CD4-positive, alpha-beta T cell (primary cell): ENCODE results near the gene CHD9NB. TPM values are rescaled to one million over a fixed set of nuclear protein-coding genes. Genes with fewer than 3 reads are reported as not detected.

Source experiments
- ATAC-seq: fragments of 200-7000 bp; cut with Tn5 transposase; one replicate; pipeline ENCODE4 v1.10.0; 2022; ENCODE audit warnings: mild to moderate bottlenecking; ENCODE audit not compliant: poor library complexity
- CTCF ChIA-PET: fragments of 350-600 bp; sonication (Branson Sonifier 250); formaldehyde crosslinking; loops from one replicate; lab custom pipeline; 2021; ENCODE audit warnings: antibody characterized with exemption, inconsistent platforms; lab: Charles Lee
- POLR2A ChIA-PET: fragments of 350-600 bp; sonication (Branson Sonifier 250); formaldehyde crosslinking; loops from one replicate; lab custom pipeline; 2021; ENCODE audit warnings: antibody characterized with exemption, inconsistent platforms; lab: Charles Lee
- DNase-seq, 14 experiments: peaks; one replicate each; pipeline ENCODE4 v3.0.0-alpha.2; 2013 to 2020; ENCODE audit warnings: mixed read lengths in 2 of 14
- H3K27ac ChIP-seq, 2 donors: one replicate each; pipeline versions ENCODE4 v1.5.1 to v1.7.0; 2013; ENCODE audit warnings: low read length in 2 of 2, low read depth in 1 of 2, mild to moderate bottlenecking in 1 of 2
- H3K27me3 ChIP-seq, 2 experiments: 1 replicate in 1 of 2; 2 replicates in 1 of 2; pipeline versions ENCODE4 v1.6.1 to v1.7.0; 2013; ENCODE audit warnings: low read length in 2 of 2, control low read depth in 1 of 2, mild to moderate bottlenecking in 1 of 2, moderate library complexity in 1 of 2; ENCODE audit not compliant: insufficient read depth in 2 of 2, control insufficient read depth in 1 of 2
- H3K36me3 ChIP-seq: one replicate; pipeline ENCODE4 v1.6.1; 2013; ENCODE audit warnings: low read length, control low read depth; ENCODE audit not compliant: insufficient read depth
- H3K4me1 ChIP-seq: one replicate; pipeline ENCODE4 v1.6.1; 2013; ENCODE audit warnings: low read length, control low read depth; ENCODE audit not compliant: insufficient read depth
- H3K4me3 ChIP-seq: one replicate; pipeline ENCODE4 v1.5.1; 2013; ENCODE audit warnings: mild to moderate bottlenecking, low read length, moderate library complexity
- H3K9me3 ChIP-seq, 2 experiments: 1 replicate in 1 of 2; 2 replicates in 1 of 2; pipeline versions ENCODE4 v1.6.1 to v1.7.0; 2013; ENCODE audit warnings: low read length in 2 of 2, mild to moderate bottlenecking in 2 of 2, control low read depth in 1 of 2, moderate library complexity in 1 of 2; ENCODE audit not compliant: control insufficient read depth in 1 of 2, insufficient read depth in 1 of 2
- H3K27ac Mint-ChIP-seq: one replicate; pipeline ENCODE4 v1.8.0; 2020; ENCODE audit warnings: mixed read lengths
- H3K27me3 Mint-ChIP-seq: one replicate; pipeline ENCODE4 v1.8.0; 2021; ENCODE audit warnings: mixed read lengths
- H3K36me3 Mint-ChIP-seq: one replicate; pipeline ENCODE4 v1.8.0; 2021; ENCODE audit warnings: low read depth, mixed read lengths
- H3K4me1 Mint-ChIP-seq: one replicate; pipeline ENCODE4 v1.8.0; 2021; ENCODE audit warnings: low read depth, mixed read lengths
- H3K4me3 Mint-ChIP-seq: one replicate; pipeline ENCODE4 v1.8.0; 2020; ENCODE audit warnings: mild to moderate bottlenecking, mixed read lengths
- H3K9me3 Mint-ChIP-seq: one replicate; pipeline ENCODE4 v1.8.0; 2020; ENCODE audit warnings: mixed read lengths
- CTCF ChIP-seq: fragments of 200-600 bp; IDR thresholded peaks from one replicate; pipeline ENCODE4 v1.8.0; 2022; ENCODE audit warnings: antibody characterized with exemption, mild to moderate bottlenecking
- intact Hi-C, 2 experiments: fragments of 100-400 bp; cut with DNase I in 1 of 2; cut with micrococcal nuclease in 1 of 2; formaldehyde crosslinking; loops; one replicate each; pipeline versions ENCODE4 v1.15.1 to v1.9.0; 2023 to 2025; cut with DNase I, micrococcal nuclease
- total RNA-seq, 174 experiments: library from RNA in 2 of 174; stranded (reverse) in 2 of 174; gene quantifications; one replicate each; pipeline ENCODE4 v1.2.3 and lab custom pipeline; 2021 to 2026

CHD9NB gene
- total RNA-seq, 2 experiments from 2014 or later = not detected

- intact Hi-C loops = no loop called here
- Histone ChIP-seq H3K4me3 (no peak overlapping the region), H3K9me3 (no peaks in the 10 kb centered on the region), H3K27ac (no peak overlapping the region), H3K27me3 (no peaks in the 10 kb centered on the region), H3K36me3 (no peaks in the 10 kb centered on the region), H3K4me1 (no peaks in the 10 kb centered on the region)
- TF ChIP-seq CTCF = no peak
- H3K9me3 Mint-ChIP-seq = no peaks in the 10 kb centered on the region
- ATAC-seq = no peak
- no peak for DNase-seq
- ChIA-PET CTCF (interaction anchor here (1.3 kb wide), 1 partner anchor 9 kb away, joined by 4 read pairs; the partner anchor contains the start of gene CHD9), POLR2A (no interaction called here)
- H3K4me1 Mint-ChIP-seq = no peaks in the 10 kb centered on the region
- H3K27me3 Mint-ChIP-seq = peaks cover 23% of the 10 kb centered on the region
- H3K36me3 Mint-ChIP-seq = no peaks in the 10 kb centered on the region
- H3K27ac Mint-ChIP-seq = no peak overlapping the region
- H3K4me3 Mint-ChIP-seq = no peak overlapping the region
These were observed 7.1 kb downstream of the CHD9NB start for GRCh38 chr16:53045341-53046220.

- Mint-ChIP-seq H3K36me3 (no peaks in the 10 kb centered on the region), H3K9me3 (no peaks in the 10 kb centered on the region), H3K4me3 (no peak overlapping the region), H3K4me1 (no peaks in the 10 kb centered on the region), H3K27me3 (peaks cover 23% of the 10 kb centered on the region), H3K27ac (no peak overlapping the region)
- intact Hi-C loops = no loop called here
- H3K27ac ChIP-seq = no peak overlapping the region
- ChIA-PET CTCF (interaction anchor here (1.3 kb wide), 1 partner anchor 11 kb away, joined by 4 read pairs; the partner anchor contains the start of gene CHD9), POLR2A (no interaction called here)
- no peaks in the 10 kb centered on the region for H3K4me1 ChIP-seq
- no peak for TF ChIP-seq CTCF
- ATAC-seq (no peak), DNase-seq (no peak)
- H3K4me3 ChIP-seq = no peak overlapping the region
- no peaks in the 10 kb centered on the region for H3K27me3 ChIP-seq
- H3K9me3 ChIP-seq = no peaks in the 10 kb centered on the region
- H3K36me3 ChIP-seq = no peaks in the 10 kb centered on the region
These were observed 8.6 kb downstream of the CHD9NB start for GRCh38 chr16:53043986-53044601.

GRCh38 chr16:53043428-53043831 lies 9.3 kb downstream of the CHD9NB start:
- H3K27me3 Mint-ChIP-seq = peaks cover 23% of the 10 kb centered on the region
- no peak for TF ChIP-seq CTCF
- no peaks in the 10 kb centered on the region for H3K4me1 Mint-ChIP-seq
- ChIA-PET CTCF (no interaction called here), POLR2A (no interaction called here)
- H3K9me3 Mint-ChIP-seq = no peaks in the 10 kb centered on the region
- H3K9me3 ChIP-seq = no peaks in the 10 kb centered on the region
- H3K27ac Mint-ChIP-seq = no peak overlapping the region
- no peak overlapping the region for H3K4me3 ChIP-seq
- intact Hi-C loops = no loop called here
- no peaks in the 10 kb centered on the region for H3K27me3 ChIP-seq
- no peaks in the 10 kb centered on the region for H3K36me3 ChIP-seq
- no peak overlapping the region for H3K4me3 Mint-ChIP-seq
- DNase-seq (no peak), ATAC-seq (no peak)
- no peaks in the 10 kb centered on the region for H3K36me3 Mint-ChIP-seq
- H3K4me1 ChIP-seq = no peaks in the 10 kb centered on the region
- no peak overlapping the region for H3K27ac ChIP-seq
